HCT116 (cell line): ENCODE results near the gene ZBTB5.
"Not testable (repeated sequence)": the region's sequence is repeated elsewhere in the genome, so short reads cannot be mapped to it uniquely, and the experiment has no call there.

ENCODE experiments used
- CTCF ChIP-seq, 3 experiments: fragments of 200-600 bp in 1 of 3; sonication (generic) in 1 of 3; IDR thresholded peaks in 2 of 3; conservative IDR thresholded peaks in 1 of 3; 2 replicates each; pipeline ENCODE4 v1.5.1; 2012 to 2017; ENCODE audit warnings: low read depth in 2 of 3, low read length in 2 of 3, antibody characterized with exemption in 1 of 3, borderline replicate concordance in 1 of 3, control low read depth in 1 of 3, mild to moderate bottlenecking in 1 of 3, mixed read lengths in 1 of 3, mixed run types in 1 of 3, moderate library complexity in 1 of 3; ENCODE audit not compliant: insufficient read depth in 1 of 3
- MAX ChIP-seq: IDR thresholded peaks from 2 replicates; pipeline ENCODE4 v1.6.1; 2012
- POLR2A ChIP-seq: IDR thresholded peaks from 2 replicates; pipeline ENCODE4 v1.7.0; 2011; ENCODE audit warnings: borderline replicate concordance; ENCODE audit not compliant: insufficient read depth, insufficient read length; ENCODE audit errors: extremely low read depth
- RAD21 ChIP-seq: IDR thresholded peaks from 2 replicates; pipeline ENCODE4 v1.6.1; 2012; ENCODE audit warnings: low read depth, mild to moderate bottlenecking
- REST ChIP-seq: IDR thresholded peaks from 2 replicates; pipeline ENCODE4 v1.6.1; 2012; ENCODE audit warnings: low read depth
- SIN3A ChIP-seq: IDR thresholded peaks from 2 replicates; pipeline ENCODE4 v1.6.1; 2012; ENCODE audit warnings: low read depth
- SRF ChIP-seq: IDR thresholded peaks from 2 replicates; pipeline ENCODE4 v1.6.1; 2012; ENCODE audit warnings: low read depth
- ZNF274 ChIP-seq: fragments of 200-500 bp; sonication (Bioruptor generic); IDR thresholded peaks from 2 replicates; pipeline ENCODE4 v1.6.1; 2014; ENCODE audit warnings: mild to moderate bottlenecking, low read depth, low read length, inconsistent platforms

- TF ChIP-seq POLR2A; SIN3A; CTCF (IDR thresholded peaks at IDR 0.05 in 2 of 3, conservative IDR thresholded peaks at IDR 0.05 in 1 of 3; ENCODE audit: borderline replicate concordance in 1 of 3, insufficient read depth in 1 of 3, low read depth in 2 of 3, low read length in 2 of 3); REST; SRF; RAD21; MAX; ZNF274: not testable (repeated sequence)
Observed at GRCh38 chr9:37477987-37478619, 12.9 kb upstream of the ZBTB5 start.
